ENCODE data around the gene TRERF1.

The TRERF1 gene

GRCh38 chr6:42259841-42260395, 191.8 kb downstream of the TRERF1 start:
- no peak overlapping the region for H3K27ac ChIP-seq (ENCODE audit: low read depth, low read length)

GRCh38 chr6:42259286-42259685, 192.4 kb downstream of the TRERF1 start:
- H3K9ac ChIP-seq (ENCODE audit: low read length) = no peak overlapping the region
- no peaks in the 10 kb centered on the region for H4K20me1 ChIP-seq (ENCODE audit: low read depth, low read length)
- H3K27me3 ChIP-seq (ENCODE audit: low read length) = no peaks in the 10 kb centered on the region
- no peak overlapping the region for H3K4me3 ChIP-seq (ENCODE audit: insufficient read depth, low read length, poor library complexity, severe bottlenecking)
- H3K79me2 ChIP-seq (ENCODE audit: insufficient read depth, low read length) = no peaks in the 10 kb centered on the region
- TF ChIP-seq CTCF (IDR thresholded peaks at IDR 0.05; ENCODE audit: insufficient read depth, low read length, poor library complexity, severe bottlenecking) (no peak), EZH2phosphoT487 (conservative IDR thresholded peaks at IDR 0.05; ENCODE audit: low read length) (no peak)
- H3F3A ChIP-seq (ENCODE audit: insufficient read depth) = no peaks in the 10 kb centered on the region
- no peak overlapping the region for H3K4me2 ChIP-seq (ENCODE audit: low read depth, low read length, poor library complexity, severe bottlenecking)
- H3K27ac ChIP-seq (ENCODE audit: low read depth, low read length) = no peak overlapping the region
- H3K36me3 ChIP-seq (ENCODE audit: low read length) = no peaks in the 10 kb centered on the region
- no peak overlapping the region for H2AFZ ChIP-seq (ENCODE audit: low read depth, low read length, severe bottlenecking)
- no peaks in the 10 kb centered on the region for H3K9me3 ChIP-seq (ENCODE audit: insufficient read depth, low read length)
- no peaks in the 10 kb centered on the region for H3K9me2 ChIP-seq (replicated peaks; ENCODE audit: insufficient read depth, low read length)

More at GRCh38 chr6:42259841-42260395, 191.8 kb downstream of the TRERF1 start:
- no peak for TF ChIP-seq EZH2phosphoT487 (conservative IDR thresholded peaks at IDR 0.05; ENCODE audit: low read length)
- no peak for TF ChIP-seq CTCF (IDR thresholded peaks at IDR 0.05; ENCODE audit: insufficient read depth, low read length, poor library complexity, severe bottlenecking)
- Histone ChIP-seq H4K20me1 (ENCODE audit: low read depth, low read length) (no peaks in the 10 kb centered on the region), H3K36me3 (ENCODE audit: low read length) (no peaks in the 10 kb centered on the region), H3F3A (ENCODE audit: insufficient read depth) (no peaks in the 10 kb centered on the region), H3K27me3 (ENCODE audit: low read length) (no peaks in the 10 kb centered on the region), H2AFZ (ENCODE audit: low read depth, low read length, severe bottlenecking) (peak overlapping the region; percentile 28), H3K9ac (ENCODE audit: low read length) (no peak overlapping the region), H3K9me3 (ENCODE audit: insufficient read depth, low read length) (no peaks in the 10 kb centered on the region), H3K9me2 (replicated peaks; ENCODE audit: insufficient read depth, low read length) (no peaks in the 10 kb centered on the region), H3K79me2 (ENCODE audit: insufficient read depth, low read length) (no peaks in the 10 kb centered on the region), H3K4me2 (ENCODE audit: low read depth, low read length, poor library complexity, severe bottlenecking) (peak overlapping the region; percentile 31), H3K4me3 (ENCODE audit: insufficient read depth, low read length, poor library complexity, severe bottlenecking) (no peak overlapping the region)

- Histone ChIP-seq H3K4me2 (ENCODE audit: low read depth, low read length, poor library complexity, severe bottlenecking) (no peak overlapping the region), H3K36me3 (ENCODE audit: low read length) (no peaks in the 10 kb centered on the region), H3K79me2 (ENCODE audit: insufficient read depth, low read length) (no peaks in the 10 kb centered on the region), H2AFZ (ENCODE audit: low read depth, low read length, severe bottlenecking) (no peak overlapping the region), H3K4me3 (ENCODE audit: insufficient read depth, low read length, poor library complexity, severe bottlenecking) (no peak overlapping the region), H3K9ac (ENCODE audit: low read length) (no peak overlapping the region), H3K9me3 (ENCODE audit: insufficient read depth, low read length) (no peaks in the 10 kb centered on the region), H3K27ac (ENCODE audit: low read depth, low read length) (no peak overlapping the region), H3K9me2 (replicated peaks; ENCODE audit: insufficient read depth, low read length) (no peaks in the 10 kb centered on the region), H4K20me1 (ENCODE audit: low read depth, low read length) (no peaks in the 10 kb centered on the region), H3F3A (ENCODE audit: insufficient read depth) (no peaks in the 10 kb centered on the region), H3K27me3 (ENCODE audit: low read length) (no peaks in the 10 kb centered on the region)
- TF ChIP-seq CTCF (IDR thresholded peaks at IDR 0.05; ENCODE audit: insufficient read depth, low read length, poor library complexity, severe bottlenecking) (no peak), EZH2phosphoT487 (conservative IDR thresholded peaks at IDR 0.05; ENCODE audit: low read length) (no peak)
Observed at GRCh38 chr6:42257614-42258013, 194.1 kb downstream of the TRERF1 start.
